HG03342 (cell line): ENCODE data around the gene AHDC1.

Experiments used
- ATAC-seq: cut with Tn5 transposase; IDR thresholded peaks from one replicate; pipeline ENCODE4 v1.9.1; 2021; ENCODE audit warnings: mild to moderate bottlenecking, moderate library complexity; ENCODE audit not compliant: unreplicated experiment

The AHDC1 gene

GRCh38 chr1:27616441-27616840, 12.5 kb upstream of the AHDC1 start:
- no peak for ATAC-seq

DNA sequence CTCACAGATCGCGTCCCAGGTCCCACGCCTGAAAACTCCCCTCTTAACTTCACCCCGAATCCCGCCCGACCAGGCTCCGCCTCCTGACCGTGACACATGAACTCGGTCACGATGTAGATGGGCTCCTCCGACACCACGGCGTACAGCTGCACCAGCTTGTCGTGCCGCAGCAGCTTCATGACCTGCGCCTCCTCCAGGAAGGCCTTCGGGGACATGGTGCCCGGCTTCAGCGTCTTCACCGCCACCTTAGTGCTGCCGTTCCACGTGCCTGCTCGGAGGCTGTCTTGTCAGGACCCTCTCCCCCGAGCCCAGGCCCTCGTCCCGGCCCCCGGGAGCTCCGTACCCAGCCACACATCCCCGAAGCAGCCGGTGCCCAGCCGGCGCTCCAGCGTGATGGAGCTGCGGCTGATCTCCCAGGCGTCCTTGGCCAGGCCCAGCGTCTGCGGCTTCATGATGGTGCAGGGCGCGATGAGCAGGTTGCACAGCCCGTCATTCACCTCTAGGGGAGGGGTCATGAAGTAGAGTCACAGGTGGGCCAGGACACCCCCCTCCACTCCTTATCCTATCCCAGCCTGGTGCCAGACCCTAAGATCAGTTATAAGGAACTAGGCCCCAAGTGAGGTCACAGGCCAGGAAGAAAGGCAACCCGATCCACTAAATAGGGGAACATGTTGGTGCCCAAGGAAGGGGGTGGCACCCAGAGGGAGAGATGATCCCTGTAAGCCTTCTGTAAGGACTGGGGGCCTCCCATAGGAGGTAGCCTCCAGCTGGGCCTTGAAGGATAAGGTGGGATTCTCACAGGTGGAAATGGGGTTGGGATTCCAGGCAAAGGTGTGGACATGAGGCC, 11.6 kb upstream of the AHDC1 start:
- no peak for ATAC-seq

GRCh38 chr1:27614625-27615344, 10.8 kb upstream of the AHDC1 start:
- ATAC-seq, result no peak

DNA sequence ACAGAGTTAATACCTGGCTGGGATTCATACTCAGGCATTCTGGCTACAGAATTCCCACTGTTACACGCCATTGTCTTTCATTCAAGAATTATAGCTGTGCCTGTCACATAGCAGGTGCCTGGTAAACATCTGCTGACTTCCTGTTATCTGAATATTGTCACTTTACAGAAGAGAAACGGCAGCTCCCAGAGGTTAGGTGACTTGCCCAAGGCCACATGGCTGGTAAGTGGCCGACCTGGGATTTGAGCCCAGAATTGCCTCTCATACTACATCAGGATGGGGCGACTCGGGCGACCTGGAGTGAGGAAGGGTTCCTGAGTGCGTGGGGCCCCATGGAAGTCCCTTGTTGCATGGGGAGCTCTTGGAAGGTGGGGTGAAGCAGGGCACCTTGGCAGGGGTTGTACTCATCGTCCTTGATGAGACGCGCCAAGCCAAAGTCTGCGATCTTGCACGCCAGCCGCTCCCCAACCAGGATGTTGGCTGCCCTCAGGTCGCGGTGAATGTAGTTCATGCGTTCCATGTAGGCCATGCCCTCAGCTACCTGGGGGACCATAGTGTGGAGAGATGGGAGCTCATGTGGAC, 10.2 kb upstream of the AHDC1 start:
- ATAC-seq, result no peak

- no peak for ATAC-seq
Observed at GRCh38 chr1:27612718-27613117, 8.8 kb upstream of the AHDC1 start.

DNA sequence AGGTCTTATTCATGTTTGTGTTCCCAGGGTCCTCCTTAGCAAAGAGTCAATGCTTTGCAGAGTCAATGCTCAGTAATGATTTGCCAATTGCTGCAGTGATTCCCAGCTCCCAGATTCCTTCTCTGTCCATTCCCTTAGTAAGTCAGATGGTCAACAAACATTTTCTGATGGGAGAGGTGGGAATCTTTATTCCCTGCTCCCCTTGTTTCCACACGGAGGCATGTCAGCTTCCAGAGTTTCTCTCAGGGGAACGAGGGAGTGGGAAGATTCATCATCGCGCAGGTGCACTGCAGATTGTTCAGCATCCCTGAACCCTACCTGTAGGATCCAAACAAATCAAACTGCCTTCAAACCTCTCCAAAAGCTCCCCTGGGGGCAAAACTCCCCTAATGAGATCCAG, 7.5 kb upstream of the AHDC1 start:
- ATAC-seq, result no peak

DNA sequence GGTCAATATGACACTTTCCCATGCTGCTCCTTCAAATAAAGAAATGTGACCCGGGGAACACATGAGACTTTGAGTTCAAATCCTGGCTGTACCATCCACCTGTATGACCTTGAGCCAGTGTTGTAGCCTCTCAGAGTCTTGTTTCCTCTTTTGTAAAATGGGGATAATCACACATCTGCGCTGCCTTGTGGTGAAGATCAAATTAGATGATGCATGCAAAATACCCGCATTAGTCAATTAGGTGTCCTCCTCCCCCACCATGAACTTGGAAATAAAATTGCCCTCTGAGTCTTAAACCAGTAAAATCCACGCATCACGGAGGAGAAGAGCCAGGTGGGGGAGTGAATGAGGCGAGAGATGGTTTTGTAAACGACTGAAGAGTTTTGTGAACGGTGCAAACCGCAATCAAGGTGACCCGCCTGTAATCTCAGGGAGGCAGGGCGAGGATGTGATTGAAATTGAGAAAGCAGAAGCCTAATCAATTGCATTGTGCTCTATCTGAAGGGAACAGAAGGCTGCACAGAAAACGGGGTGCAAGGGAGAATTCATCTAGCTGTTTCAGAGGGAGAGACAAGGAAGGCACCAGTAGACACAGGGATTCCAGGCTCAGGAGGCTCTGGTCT, 5.8 kb upstream of the AHDC1 start:
- no peak for ATAC-seq

DNA sequence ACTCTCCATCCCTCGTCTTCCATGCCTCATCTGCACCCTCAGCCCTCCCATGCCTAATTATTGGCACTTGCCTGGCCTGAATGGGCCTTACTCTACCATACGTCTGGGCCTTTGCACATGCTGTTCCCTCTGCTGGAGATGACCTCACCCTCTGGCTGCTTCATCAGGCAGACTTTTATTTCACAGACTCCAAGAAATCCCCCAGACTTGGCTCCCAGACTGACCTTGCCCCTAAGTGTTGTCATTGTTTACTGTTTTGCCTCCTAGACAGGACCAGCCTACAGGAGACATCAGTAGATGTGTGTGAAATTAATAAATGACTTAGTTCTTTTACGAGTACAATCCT, 5.2 kb upstream of the AHDC1 start:
- ATAC-seq, result no peak

GRCh38 chr1:27607239-27607804, 3.4 kb upstream of the AHDC1 start:
- ATAC-seq, result no peak

- no peak for ATAC-seq
Observed at GRCh38 chr1:27606708-27607238, 2.8 kb upstream of the AHDC1 start.

- no peak for ATAC-seq
Observed at GRCh38 chr1:27605796-27606707, 2.1 kb upstream of the AHDC1 start.

GRCh38 chr1:27605300-27605766, 1.4 kb upstream of the AHDC1 start:
- no peak for ATAC-seq

- no peak for ATAC-seq
Observed at GRCh38 chr1:27604579-27605299, 795 bp upstream of the AHDC1 start.

GRCh38 chr1:27603309-27603680, 649 bp downstream of the AHDC1 start:
- no peak for ATAC-seq

DNA sequence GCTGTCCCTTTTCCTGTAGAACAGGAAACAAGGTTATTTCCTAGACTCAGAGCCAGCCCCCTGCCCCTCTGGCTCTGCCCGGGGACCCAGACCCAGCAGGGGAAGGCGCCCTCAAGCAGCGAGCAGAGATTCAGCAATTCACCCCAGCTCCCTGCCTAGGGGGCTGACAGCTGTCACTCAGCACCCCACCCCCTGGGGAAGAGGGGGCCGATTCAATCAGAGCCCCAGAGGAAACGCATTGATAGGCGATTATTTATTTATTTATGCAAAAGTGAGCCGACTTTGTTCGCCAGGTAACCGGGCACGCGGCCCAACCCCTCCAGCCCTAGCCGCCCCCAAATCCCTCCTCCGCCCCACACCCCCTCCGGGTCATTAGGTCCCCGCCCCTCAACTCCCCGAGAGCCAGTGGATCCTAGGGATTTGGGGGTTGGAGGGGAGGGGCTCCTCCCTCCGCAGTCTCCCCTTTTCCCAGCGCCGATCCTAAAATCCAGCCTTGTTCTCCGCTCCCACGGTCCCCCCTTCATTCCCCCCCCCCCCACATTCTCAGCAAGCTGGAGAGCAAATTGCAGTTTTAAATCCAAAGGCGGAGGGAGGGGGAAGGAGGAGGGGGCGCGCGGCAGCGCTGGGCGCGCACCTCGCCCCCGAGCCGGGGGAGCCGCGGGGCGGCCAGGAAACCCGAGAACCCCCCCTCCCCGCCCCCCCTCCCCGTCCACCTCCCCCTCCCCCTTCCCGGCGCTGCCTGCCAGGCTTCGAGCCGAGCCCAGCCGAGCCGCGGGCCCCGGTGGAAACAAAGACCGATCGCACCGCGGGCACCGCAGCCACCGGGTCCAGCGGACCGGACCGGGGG, 1.3 kb downstream of the AHDC1 start:
- no peak for ATAC-seq

GRCh38 chr1:27601771-27602461, 2.0 kb downstream of the AHDC1 start:
- ATAC-seq, result no peak

DNA sequence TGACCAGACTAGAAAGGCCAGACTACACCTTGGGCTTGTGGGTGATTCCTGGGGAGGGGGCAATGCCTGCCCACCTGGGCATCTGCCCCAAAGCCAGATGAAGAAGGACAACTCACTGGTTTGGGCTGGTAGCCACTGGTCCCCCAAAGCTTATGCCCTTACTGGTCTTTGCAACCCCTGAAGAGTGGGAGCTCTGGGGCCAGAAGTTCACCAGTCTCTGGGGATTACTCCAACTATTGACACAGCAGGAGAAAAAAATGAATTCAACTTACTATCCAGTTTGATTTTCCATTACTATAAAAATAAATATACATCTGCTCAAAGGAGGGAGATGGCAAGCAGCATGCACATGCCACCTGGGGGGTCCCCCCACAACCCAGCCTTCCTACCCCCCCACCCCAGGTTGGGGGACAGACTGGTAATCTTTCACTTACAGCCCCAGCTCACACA, 2.6 kb downstream of the AHDC1 start:
- ATAC-seq, result no peak
